Thyroid gland (tissue), 4 donors: Measurements from ENCODE around the gene PAK5.

Experiments
- CTCF ChIP-seq, 6 experiments: fragments of 200-600 bp in 3 of 6; fragments of 450-650 bp in 3 of 6; sonication (generic) in 3 of 6; IDR thresholded peaks; one replicate each; pipeline ENCODE4 v1.5.1; 2016 to 2019; ENCODE audit warnings: antibody characterized with exemption in 6 of 6, mild to moderate bottlenecking in 2 of 6, inconsistent platforms in 1 of 6, moderate library complexity in 1 of 6
- POLR2A ChIP-seq, 2 donors: fragments of 450-650 bp; IDR thresholded peaks; one replicate each; pipeline ENCODE4 v1.6.1; 2017; ENCODE audit warnings: antibody characterized with exemption in 2 of 2, mild to moderate bottlenecking in 2 of 2, moderate library complexity in 1 of 2

- no peak for TF ChIP-seq CTCF (IDR thresholded peaks at IDR 0.05)
- TF ChIP-seq POLR2A (IDR thresholded peaks at IDR 0.05), result no peak
Observed at GRCh38 chr20:9646375-9646774, 192.5 kb downstream of the PAK5 start.
